Measurements from ENCODE around the gene SLC25A33.

The SLC25A33 gene

GRCh38 chr1:9603766-9604753, 64.8 kb downstream of the SLC25A33 start:
- no peaks in the 10 kb centered on the region for H3K36me3 ChIP-seq (ENCODE audit: low read length)
- no peak overlapping the region for H3K9ac ChIP-seq (ENCODE audit: low read length)
- no peak overlapping the region for H3K4me3 ChIP-seq (ENCODE audit: insufficient read depth, low read length, poor library complexity, severe bottlenecking)
- H3K79me2 ChIP-seq (ENCODE audit: insufficient read depth, low read length): no peaks in the 10 kb centered on the region
- H3K27me3 ChIP-seq (ENCODE audit: low read length): no peaks in the 10 kb centered on the region
- no peaks in the 10 kb centered on the region for H3K9me3 ChIP-seq (ENCODE audit: insufficient read depth, low read length)
- no peaks in the 10 kb centered on the region for H3F3A ChIP-seq (ENCODE audit: insufficient read depth)
- TF ChIP-seq EZH2phosphoT487 (conservative IDR thresholded peaks at IDR 0.05; ENCODE audit: low read length) (no peak), CTCF (IDR thresholded peaks at IDR 0.05; ENCODE audit: insufficient read depth, low read length, poor library complexity, severe bottlenecking) (no peak)
- H3K4me2 ChIP-seq (ENCODE audit: low read depth, low read length, poor library complexity, severe bottlenecking): no peak overlapping the region
- no peaks in the 10 kb centered on the region for H3K9me2 ChIP-seq (replicated peaks; ENCODE audit: insufficient read depth, low read length)
- no peak overlapping the region for H3K27ac ChIP-seq (ENCODE audit: low read depth, low read length)
- H4K20me1 ChIP-seq (ENCODE audit: low read depth, low read length): no peaks in the 10 kb centered on the region
- H2AFZ ChIP-seq (ENCODE audit: low read depth, low read length, severe bottlenecking): no peak overlapping the region

- Histone ChIP-seq H4K20me1 (ENCODE audit: low read depth, low read length) (no peaks in the 10 kb centered on the region), H3K9me3 (ENCODE audit: insufficient read depth, low read length) (no peaks in the 10 kb centered on the region), H2AFZ (ENCODE audit: low read depth, low read length, severe bottlenecking) (no peak overlapping the region), H3K9me2 (replicated peaks; ENCODE audit: insufficient read depth, low read length) (no peaks in the 10 kb centered on the region), H3K36me3 (ENCODE audit: low read length) (no peaks in the 10 kb centered on the region), H3K27me3 (ENCODE audit: low read length) (no peaks in the 10 kb centered on the region), H3K79me2 (ENCODE audit: insufficient read depth, low read length) (no peaks in the 10 kb centered on the region), H3K27ac (ENCODE audit: low read depth, low read length) (no peak overlapping the region), H3K4me3 (ENCODE audit: insufficient read depth, low read length, poor library complexity, severe bottlenecking) (no peak overlapping the region), H3K4me2 (ENCODE audit: low read depth, low read length, poor library complexity, severe bottlenecking) (no peak overlapping the region), H3K9ac (ENCODE audit: low read length) (no peak overlapping the region), H3F3A (ENCODE audit: insufficient read depth) (no peaks in the 10 kb centered on the region)
- TF ChIP-seq CTCF (IDR thresholded peaks at IDR 0.05; ENCODE audit: insufficient read depth, low read length, poor library complexity, severe bottlenecking): no peak
- no peak for TF ChIP-seq EZH2phosphoT487 (conservative IDR thresholded peaks at IDR 0.05; ENCODE audit: low read length)
Measured at GRCh38 chr1:9604836-9605235, 65.6 kb downstream of the SLC25A33 start.

- Histone ChIP-seq H2AFZ (ENCODE audit: low read depth, low read length, severe bottlenecking) (no peak overlapping the region), H4K20me1 (ENCODE audit: low read depth, low read length) (no peaks in the 10 kb centered on the region), H3K4me3 (ENCODE audit: insufficient read depth, low read length, poor library complexity, severe bottlenecking) (no peak overlapping the region), H3K27me3 (ENCODE audit: low read length) (no peaks in the 10 kb centered on the region), H3K79me2 (ENCODE audit: insufficient read depth, low read length) (no peaks in the 10 kb centered on the region), H3K36me3 (ENCODE audit: low read length) (no peaks in the 10 kb centered on the region), H3K9me3 (ENCODE audit: insufficient read depth, low read length) (no peaks in the 10 kb centered on the region), H3K9ac (ENCODE audit: low read length) (no peak overlapping the region), H3K9me2 (replicated peaks; ENCODE audit: insufficient read depth, low read length) (no peaks in the 10 kb centered on the region), H3K27ac (ENCODE audit: low read depth, low read length) (no peak overlapping the region), H3K4me2 (ENCODE audit: low read depth, low read length, poor library complexity, severe bottlenecking) (no peak overlapping the region), H3F3A (ENCODE audit: insufficient read depth) (no peaks in the 10 kb centered on the region)
- no peak for TF ChIP-seq CTCF (IDR thresholded peaks at IDR 0.05; ENCODE audit: insufficient read depth, low read length, poor library complexity, severe bottlenecking)
- no peak for TF ChIP-seq EZH2phosphoT487 (conservative IDR thresholded peaks at IDR 0.05; ENCODE audit: low read length)
Measured at GRCh38 chr1:9605946-9606455, 66.7 kb downstream of the SLC25A33 start.

All from SU-DHL-6 (cell line).